Loucy (cell line): ENCODE data around the gene CABLES1.
A peak's percentile ranks its signal among the peaks of the same experiment; 100 is the strongest.

Experiments
- H2AFZ ChIP-seq: fragments of 200-600 bp; sonication (generic); 2 replicates; pipeline ENCODE4 v1.6.0; 2016; ENCODE audit warnings: antibody characterized with exemption, mild to moderate bottlenecking, low read length, moderate library complexity
- H3F3A ChIP-seq: fragments of 200-600 bp; 2 replicates; pipeline ENCODE4 v1.6.0; 2016; ENCODE audit warnings: antibody characterized with exemption, low read depth, mild to moderate bottlenecking
- H3K27me3 ChIP-seq: fragments of 200-600 bp; sonication (generic); 2 replicates; pipeline ENCODE4 v1.6.1; 2014; ENCODE audit warnings: low read length, mild to moderate bottlenecking; ENCODE audit not compliant: insufficient read depth, poor library complexity, severe bottlenecking
- H3K36me3 ChIP-seq: fragments of 200-600 bp; sonication (generic); 2 replicates; pipeline ENCODE4 v1.6.1; 2016; ENCODE audit warnings: low read length; ENCODE audit not compliant: insufficient read depth
- H3K4me1 ChIP-seq: fragments of 200-600 bp; sonication (generic); 2 replicates; pipeline ENCODE4 v1.5.1; 2014; ENCODE audit warnings: low read length, mild to moderate bottlenecking; ENCODE audit not compliant: insufficient read depth, poor library complexity, severe bottlenecking
- H3K4me2 ChIP-seq: fragments of 200-600 bp; sonication (generic); 2 replicates; pipeline ENCODE4 v1.6.0; 2014; ENCODE audit warnings: antibody characterized with exemption, low read length, low read depth, mild to moderate bottlenecking; ENCODE audit not compliant: poor library complexity, severe bottlenecking
- H3K4me3 ChIP-seq: fragments of 200-600 bp; sonication (generic); 2 replicates; pipeline ENCODE4 v1.5.1; 2014; ENCODE audit warnings: low read length, mild to moderate bottlenecking, mixed read lengths; ENCODE audit not compliant: poor library complexity, severe bottlenecking
- H3K79me2 ChIP-seq: fragments of 200-600 bp; sonication (generic); 2 replicates; pipeline ENCODE4 v1.6.1; 2014; ENCODE audit warnings: low read length; ENCODE audit not compliant: insufficient read depth
- H3K9ac ChIP-seq: fragments of 200-600 bp; sonication (generic); 2 replicates; pipeline ENCODE4 v1.6.0; 2014; ENCODE audit warnings: mild to moderate bottlenecking, low read depth, low read length, moderate library complexity; ENCODE audit not compliant: poor library complexity, severe bottlenecking
- H3K9me2 ChIP-seq: fragments of 200-600 bp; sonication (generic); replicated peaks from 2 replicates; pipeline ENCODE4 v1.6.1; 2016; ENCODE audit warnings: low read depth, low read length, mixed read lengths
- H3K9me3 ChIP-seq: fragments of 200-600 bp; sonication (generic); 2 replicates; pipeline ENCODE4 v1.6.1; 2014; ENCODE audit warnings: mild to moderate bottlenecking, antibody characterized with exemption, low read length, low read depth; ENCODE audit not compliant: insufficient read depth
- H4K20me1 ChIP-seq: fragments of 200-600 bp; sonication (generic); 2 replicates; pipeline ENCODE4 v1.6.0; 2014; ENCODE audit warnings: antibody characterized with exemption, low read length, mild to moderate bottlenecking; ENCODE audit not compliant: insufficient read depth, poor library complexity, severe bottlenecking
- EZH2phosphoT487 ChIP-seq: fragments of 200-600 bp; IDR thresholded peaks from 2 replicates; pipeline ENCODE4 v1.6.1; 2018; ENCODE audit warnings: antibody characterized with exemption, mild to moderate bottlenecking, moderate library complexity, borderline replicate concordance
- TF ChIP-seq, protein P1 (sequence below): fragments of 200-600 bp; sonication (generic); conservative IDR thresholded peaks from 2 replicates; pipeline ENCODE4 v1.5.1; 2014; ENCODE audit warnings: mild to moderate bottlenecking, antibody characterized with exemption, low read length

Gene CABLES1

DNA sequence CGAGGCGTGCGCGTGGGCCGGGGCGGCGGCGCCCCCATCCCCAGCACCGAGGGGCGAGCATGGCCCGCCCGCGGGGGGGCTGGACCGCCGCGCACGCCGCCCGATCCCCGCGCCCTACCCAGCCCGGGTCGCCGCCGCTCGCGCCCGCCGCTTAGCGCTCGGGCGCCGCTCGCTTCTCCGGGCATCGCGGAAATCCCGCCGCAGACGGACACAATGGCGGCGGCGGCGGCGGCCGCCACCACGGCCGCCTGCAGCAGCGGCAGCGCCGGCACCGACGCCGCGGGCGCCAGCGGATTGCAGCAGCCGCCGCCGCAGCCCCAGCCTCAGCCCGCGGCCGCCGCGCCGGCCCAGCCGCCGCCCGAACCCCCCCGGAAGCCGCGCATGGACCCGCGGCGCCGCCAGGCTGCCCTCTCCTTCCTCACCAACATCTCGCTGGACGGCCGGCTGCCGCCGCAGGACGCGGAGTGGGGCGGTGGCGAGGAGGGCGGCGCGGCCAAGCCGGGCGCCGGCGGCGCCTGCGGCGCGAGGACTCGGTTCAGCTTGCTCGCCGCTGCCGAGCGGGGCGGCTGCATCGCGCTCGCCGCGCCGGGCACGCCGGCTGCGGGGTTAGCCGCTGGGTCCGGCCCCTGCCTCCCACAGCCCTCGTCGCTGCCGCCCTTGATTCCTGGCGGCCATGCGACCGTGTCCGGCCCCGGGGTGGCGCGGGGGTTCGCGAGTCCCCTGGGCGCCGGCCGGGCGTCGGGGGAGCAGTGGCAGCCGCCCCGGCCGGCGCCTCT, 453 bp downstream of the CABLES1 start:
- H2AFZ ChIP-seq = peak overlapping the region; percentile 38; the same call in 1 of the 2 replicates
- H3F3A ChIP-seq = no peaks in the 10 kb centered on the region
- no peaks in the 10 kb centered on the region for H3K27me3 ChIP-seq
- H3K36me3 ChIP-seq = no peaks in the 10 kb centered on the region
- H3K4me1 ChIP-seq = peaks cover 51% of the 10 kb centered on the region
- TF ChIP-seq, protein P1, sequence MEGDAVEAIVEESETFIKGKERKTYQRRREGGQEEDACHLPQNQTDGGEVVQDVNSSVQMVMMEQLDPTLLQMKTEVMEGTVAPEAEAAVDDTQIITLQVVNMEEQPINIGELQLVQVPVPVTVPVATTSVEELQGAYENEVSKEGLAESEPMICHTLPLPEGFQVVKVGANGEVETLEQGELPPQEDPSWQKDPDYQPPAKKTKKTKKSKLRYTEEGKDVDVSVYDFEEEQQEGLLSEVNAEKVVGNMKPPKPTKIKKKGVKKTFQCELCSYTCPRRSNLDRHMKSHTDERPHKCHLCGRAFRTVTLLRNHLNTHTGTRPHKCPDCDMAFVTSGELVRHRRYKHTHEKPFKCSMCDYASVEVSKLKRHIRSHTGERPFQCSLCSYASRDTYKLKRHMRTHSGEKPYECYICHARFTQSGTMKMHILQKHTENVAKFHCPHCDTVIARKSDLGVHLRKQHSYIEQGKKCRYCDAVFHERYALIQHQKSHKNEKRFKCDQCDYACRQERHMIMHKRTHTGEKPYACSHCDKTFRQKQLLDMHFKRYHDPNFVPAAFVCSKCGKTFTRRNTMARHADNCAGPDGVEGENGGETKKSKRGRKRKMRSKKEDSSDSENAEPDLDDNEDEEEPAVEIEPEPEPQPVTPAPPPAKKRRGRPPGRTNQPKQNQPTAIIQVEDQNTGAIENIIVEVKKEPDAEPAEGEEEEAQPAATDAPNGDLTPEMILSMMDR = no peak
- no peak for TF ChIP-seq EZH2phosphoT487
- peaks cover 57% of the 10 kb centered on the region for H3K79me2 ChIP-seq
- peak overlapping the region; percentile 83 for H3K9ac ChIP-seq
- no peaks in the 10 kb centered on the region for H3K9me3 ChIP-seq
- H3K4me3 ChIP-seq = peak overlapping the region; percentile 78
- H4K20me1 ChIP-seq = no peaks in the 10 kb centered on the region
- H3K4me2 ChIP-seq = peak overlapping the region; percentile 87
- H3K9me2 ChIP-seq = no peaks in the 10 kb centered on the region

DNA sequence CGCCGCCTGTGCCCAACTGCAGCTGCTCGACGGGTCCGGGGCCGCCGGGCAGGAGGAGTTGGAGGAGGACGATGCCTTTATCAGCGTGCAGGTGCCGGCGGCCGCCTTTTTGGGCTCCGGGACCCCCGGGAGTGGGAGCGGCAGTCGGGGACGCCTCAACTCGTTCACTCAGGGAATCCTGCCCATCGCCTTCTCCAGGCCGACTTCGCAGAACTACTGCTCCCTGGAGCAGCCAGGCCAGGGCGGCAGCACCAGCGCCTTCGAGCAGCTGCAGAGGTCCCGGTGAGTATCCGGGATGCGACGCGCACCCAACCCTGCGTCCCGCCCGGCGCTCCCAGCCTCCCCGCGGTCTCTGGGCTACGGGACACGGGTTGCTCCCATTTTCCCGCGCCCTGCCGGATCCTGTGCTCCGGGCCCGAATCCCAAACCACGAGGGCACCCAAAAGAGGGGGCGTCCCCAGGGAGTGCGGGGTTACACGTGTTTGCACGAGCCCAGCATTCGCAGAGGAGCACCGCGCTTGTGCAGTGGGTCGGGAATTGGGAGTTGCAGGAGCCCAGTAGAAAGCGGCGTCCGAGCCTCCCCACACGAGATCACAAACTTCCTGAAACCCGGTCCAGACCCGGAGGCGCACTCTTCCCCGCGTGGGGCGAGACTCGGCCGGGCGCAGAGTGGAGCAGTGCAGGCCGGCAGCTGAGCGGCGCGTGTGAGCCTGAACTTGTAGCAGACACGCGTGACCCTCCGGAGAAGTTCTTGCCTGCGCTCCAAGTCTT, 1.2 kb downstream of the CABLES1 start:
- Histone ChIP-seq H4K20me1 (no peaks in the 10 kb centered on the region), H3K9me3 (no peaks in the 10 kb centered on the region), H3K79me2 (peaks cover 63% of the 10 kb centered on the region), H3K36me3 (no peaks in the 10 kb centered on the region), H2AFZ (no peak overlapping the region), H3K4me2 (peak overlapping the region; percentile 82), H3K4me1 (peaks cover 59% of the 10 kb centered on the region), H3K9me2 (no peaks in the 10 kb centered on the region), H3K27me3 (no peaks in the 10 kb centered on the region), H3F3A (peaks cover 3% of the 10 kb centered on the region; the same call in 1 of the 2 replicates), H3K4me3 (peak overlapping the region; percentile 78), H3K9ac (peak overlapping the region; percentile 68)
- no peak for TF ChIP-seq EZH2phosphoT487
- TF ChIP-seq, protein P1 = no peak

DNA sequence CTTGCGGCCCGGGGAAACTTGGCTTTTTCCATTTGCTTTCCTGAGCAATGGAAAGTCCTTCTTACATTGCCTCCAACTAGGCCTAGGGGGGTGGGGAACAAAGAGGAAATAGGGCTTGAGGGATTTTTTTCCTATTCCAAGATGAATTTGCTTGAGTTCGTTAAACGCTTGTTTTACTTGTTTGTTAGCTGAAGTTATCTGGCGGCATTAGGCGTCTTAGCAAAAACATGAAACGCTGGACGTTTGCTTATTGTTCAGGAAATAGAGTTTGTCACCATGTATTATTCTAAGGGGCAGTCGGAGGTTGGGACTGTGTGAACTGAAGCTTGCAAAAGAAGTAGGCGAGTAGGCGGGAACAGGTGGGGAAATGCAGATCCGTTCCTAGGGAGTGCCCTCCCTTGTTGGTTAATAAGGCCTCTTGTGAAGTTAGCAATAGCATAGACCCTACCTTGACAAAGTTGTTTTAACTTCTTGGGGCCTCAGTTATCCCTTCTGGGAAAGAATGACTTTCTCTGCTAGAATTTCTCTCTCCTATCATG, 1.9 kb downstream of the CABLES1 start:
- H3K79me2 ChIP-seq = peaks cover 70% of the 10 kb centered on the region
- H3K4me3 ChIP-seq = peak overlapping the region; percentile 78
- peaks cover 1% of the 10 kb centered on the region for H4K20me1 ChIP-seq
- no peaks in the 10 kb centered on the region for H3K9me2 ChIP-seq
- H3K36me3 ChIP-seq = no peaks in the 10 kb centered on the region
- H3K9me3 ChIP-seq = no peaks in the 10 kb centered on the region
- H3K27me3 ChIP-seq = no peaks in the 10 kb centered on the region
- H3K4me1 ChIP-seq = peaks cover 62% of the 10 kb centered on the region
- peak overlapping the region; percentile 68 for H3K9ac ChIP-seq
- no peak overlapping the region for H2AFZ ChIP-seq
- peaks cover 3% of the 10 kb centered on the region; the same call in 1 of the 2 replicates for H3F3A ChIP-seq
- TF ChIP-seq EZH2phosphoT487 = no peak
- TF ChIP-seq, protein P1 = no peak
- peak overlapping the region; percentile 82 for H3K4me2 ChIP-seq
